A549 (cell line): ENCODE data around the gene GCLC. TPM values are rescaled to one million over a fixed set of nuclear protein-coding genes. Genes with fewer than 3 reads are reported as not detected.

ENCODE experiments used
- ATAC-seq, 2 experiments: fragments of 200-7000 bp in 1 of 2; fragments of >200 bp in 1 of 2; cut with Nextera tagmentation in 1 of 2; cut with Tn5 transposase in 1 of 2; 3 replicates each; pipeline versions ENCODE4 v1.8.0 to v1.9.1; 2018 to 2020; ENCODE audit warnings: mild to moderate bottlenecking in 1 of 2, moderate library complexity in 1 of 2
- CTCF ChIA-PET: fragments of 300-600 bp; sonication (Branson Sonifier 250); formaldehyde crosslinking; extraction: SDS; loops from one replicate; lab custom pipeline; 2021; ENCODE audit warnings: antibody characterized with exemption, inconsistent platforms; lab: Yijun Ruan, JAX
- POLR2A ChIA-PET: fragments of 350-600 bp; formaldehyde crosslinking; extraction: SDS; loops from one replicate; lab custom pipeline; 2021; ENCODE audit warnings: antibody characterized with exemption, inconsistent platforms; lab: Yijun Ruan, JAX
- DNase-seq, 2 experiments: peaks; one replicate each; pipeline versions ENCODE4 v3.0.0 to v3.0.0-alpha.2; 2011 to 2016; ENCODE audit warnings: low read depth in 1 of 2, low spot score in 1 of 2
- FAIRE-seq: peaks from 2 replicates; lab custom pipeline; 2011; peaks lifted over from hg19 to GRCh38; lab: Jason Lieb, UNC
- H3K27ac ChIP-seq, 2 experiments: fragments of >200 bp; sonication (Bioruptor Twin); formaldehyde crosslinking; 3 replicates each; pipeline ENCODE4 v1.5.1; 2016 to 2017
- H3K4me1 ChIP-seq: fragments of >200 bp; sonication (Bioruptor Twin); formaldehyde crosslinking; 3 replicates; pipeline ENCODE4 v1.6.1; 2016
- H3K4me2 ChIP-seq: fragments of >200 bp; sonication (Bioruptor Twin); formaldehyde crosslinking; 3 replicates; pipeline ENCODE4 v1.6.1; 2016
- H3K4me3 ChIP-seq: fragments of >200 bp; sonication (Bioruptor Twin); formaldehyde crosslinking; 3 replicates; pipeline ENCODE4 v1.5.1; 2016
- H3K9me3 ChIP-seq: fragments of >200 bp; sonication (Bioruptor Twin); formaldehyde crosslinking; 3 replicates; pipeline ENCODE4 v1.6.1; 2016
- CBX2 ChIP-seq: fragments of 200-600 bp; sonication (generic); IDR thresholded peaks from 2 replicates; pipeline ENCODE4 v1.6.1; 2016; ENCODE audit warnings: low read depth, mild to moderate bottlenecking, borderline replicate concordance
- CBX8 ChIP-seq: fragments of 200-600 bp; sonication (generic); IDR thresholded peaks from 2 replicates; pipeline ENCODE4 v1.6.1; 2016
- CHD4 ChIP-seq: fragments of 200-600 bp; sonication (generic); IDR thresholded peaks from 2 replicates; pipeline ENCODE4 v1.6.1; 2016; ENCODE audit warnings: antibody characterized with exemption, mild to moderate bottlenecking, borderline replicate concordance
- ESRRA ChIP-seq: fragments of 150-350 bp; IDR thresholded peaks from 2 replicates; pipeline ENCODE4 v1.6.1; 2014; ENCODE audit warnings: mild to moderate bottlenecking, low read length, borderline replicate concordance
- FOSB ChIP-seq: fragments of 250-450 bp; sonication (Bioruptor Pico); IDR thresholded peaks from 2 replicates; pipeline ENCODE4 v1.5.0; 2020; ENCODE audit warnings: mild to moderate bottlenecking, moderate library complexity
- HDAC2 ChIP-seq: fragments of 200-600 bp; sonication (generic); IDR thresholded peaks from 2 replicates; pipeline ENCODE4 v1.6.1; 2016
- HEYL ChIP-seq: fragments of 250-450 bp; sonication (Bioruptor Pico); IDR thresholded peaks from 2 replicates; pipeline ENCODE4 v1.8.0; 2021; ENCODE audit warnings: mild to moderate bottlenecking, moderate library complexity
- HOXA7 ChIP-seq: fragments of 250-450 bp; sonication (Bioruptor Pico); IDR thresholded peaks from 2 replicates; pipeline ENCODE4 v1.5.0; 2020; ENCODE audit warnings: mild to moderate bottlenecking, moderate library complexity
- KDM5A ChIP-seq: fragments of 200-600 bp; sonication (generic); IDR thresholded peaks from 2 replicates; pipeline ENCODE4 v1.6.1; 2016; ENCODE audit warnings: antibody characterized with exemption, mild to moderate bottlenecking
- MAFK ChIP-seq: fragments of 450-650 bp; IDR thresholded peaks from 2 replicates; pipeline ENCODE4 v1.6.1; 2014; ENCODE audit not compliant: partially characterized antibody
- MYC ChIP-seq: IDR thresholded peaks from 2 replicates; pipeline ENCODE4 v1.6.1; 2012; ENCODE audit warnings: mild to moderate bottlenecking, inconsistent platforms, low read length, improper control_type of control experiment, borderline replicate concordance
- POLR2A ChIP-seq: IDR thresholded peaks from 2 replicates; pipeline ENCODE4 v1.6.1; 2012; ENCODE audit warnings: mild to moderate bottlenecking, low read length
- RARB ChIP-seq: fragments of 250-450 bp; sonication (Bioruptor Pico); IDR thresholded peaks from 2 replicates; pipeline ENCODE4 v1.8.0; 2021; ENCODE audit warnings: mild to moderate bottlenecking, moderate library complexity
- RNF2 ChIP-seq: fragments of 200-600 bp; sonication (generic); IDR thresholded peaks from 2 replicates; pipeline ENCODE4 v1.6.1; 2016; ENCODE audit warnings: low read depth, mild to moderate bottlenecking, antibody characterized with exemption, moderate library complexity, borderline replicate concordance
- SMC3 ChIP-seq: fragments of >200 bp; sonication (Bioruptor Twin); formaldehyde crosslinking; IDR thresholded peaks from 3 replicates; pipeline ENCODE4 v1.6.1; 2018; ENCODE audit warnings: inconsistent platforms
- TFCP2L1 ChIP-seq: fragments of 250-450 bp; sonication (Bioruptor Pico); IDR thresholded peaks from 2 replicates; pipeline ENCODE4 v1.5.0; 2021; ENCODE audit warnings: mild to moderate bottlenecking
- ZFP36 ChIP-seq: fragments of 450-650 bp; IDR thresholded peaks from 2 replicates; pipeline ENCODE4 v1.6.1; 2014; ENCODE audit warnings: borderline replicate concordance; ENCODE audit not compliant: partially characterized antibody
- WGBS: methylation state at CpG from one replicate; pipeline ENCODE4 v1.1.6; 2017; ENCODE audit errors: missing lambda C conversion rate; 5-methylcytosine and 5-hydroxymethylcytosine counted together
- polyA plus RNA-seq, 4 experiments: library from polyadenylated mRNA; depleted of rRNA in 3 of 4; stranded (reverse); fragments of >200 nt; fragmentation: RNase III in 1 of 4; extraction: RNeasy Plus Mini Kit Qiagen cat#74134 plus additional on column Dnase treatment in 1 of 4; gene quantifications; 2 replicates in 3 of 4; 3 replicates in 1 of 4; pipeline ENCODE4 v1.2.3, GENCODE V29; 2011 to 2017
- TF ChIP-seq, protein P1 (sequence below): fragments of 450-650 bp; IDR thresholded peaks from 2 replicates; pipeline ENCODE4 v1.6.1; 2014; ENCODE audit warnings: antibody characterized with exemption
- TF ChIP-seq, protein P2 (sequence below): fragments of 250-450 bp; sonication (Bioruptor Pico); IDR thresholded peaks from 2 replicates; pipeline ENCODE4 v1.5.0; 2020; ENCODE audit warnings: low read depth, mild to moderate bottlenecking, moderate library complexity
- TF ChIP-seq, protein P3 (sequence below): fragments of 250-450 bp; sonication (Bioruptor Pico); IDR thresholded peaks from 2 replicates; pipeline ENCODE4 v1.5.0; 2021; ENCODE audit warnings: mild to moderate bottlenecking, moderate library complexity, borderline replicate concordance
- TF ChIP-seq, protein P4 (sequence below): IDR thresholded peaks from 2 replicates; pipeline ENCODE4 v1.6.1; 2012
- TF ChIP-seq, protein P5 (sequence below): IDR thresholded peaks from 2 replicates; pipeline ENCODE4 v1.6.1; 2012; ENCODE audit warnings: low read depth, borderline replicate concordance
- TF ChIP-seq, protein P6 (sequence below): IDR thresholded peaks from 2 replicates; pipeline ENCODE4 v1.6.1; 2012
- TF ChIP-seq, protein P7 (sequence below): fragments of >200 bp; sonication (Bioruptor Twin); formaldehyde crosslinking; IDR thresholded peaks from 3 replicates; pipeline ENCODE4 v1.6.1; 2016
- TF ChIP-seq, protein P8 (sequence below): fragments of >200 bp; sonication (Bioruptor Twin); formaldehyde crosslinking; IDR thresholded peaks from 2 replicates; pipeline ENCODE4 v1.6.1; 2016
- TF ChIP-seq, protein P9 (sequence below): fragments of 200-600 bp; sonication (generic); IDR thresholded peaks from 2 replicates; pipeline ENCODE4 v1.6.1; 2016; ENCODE audit warnings: antibody characterized with exemption, mild to moderate bottlenecking, moderate library complexity

GCLC gene
- polyA plus RNA-seq, 2 of the 4 experiments (the other 2 are of a cell fraction): 116 to 180 TPM

DNA sequence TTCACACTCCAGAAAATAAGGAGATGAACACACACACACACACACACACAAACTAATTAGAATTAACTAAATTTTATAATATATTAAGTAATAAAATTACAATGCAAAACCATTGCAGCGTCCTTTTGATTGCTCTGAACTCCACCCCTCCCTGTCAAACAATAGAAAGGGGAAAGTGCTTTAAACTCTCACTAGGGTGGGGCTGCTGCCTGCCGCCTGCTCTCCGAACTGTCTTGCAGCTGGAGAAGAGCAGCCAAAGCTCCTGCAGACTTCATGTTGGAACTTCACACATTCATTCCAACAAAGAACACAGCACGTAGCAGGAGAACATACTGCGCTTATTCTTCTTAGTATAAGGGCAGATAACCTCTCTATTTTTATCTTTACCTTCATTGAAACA lies 83.2 kb downstream of the GCLC start:
- no peak for FAIRE-seq
- no peak overlapping the region for H3K4me2 ChIP-seq
- CTCF ChIA-PET: no interaction called here

DNA sequence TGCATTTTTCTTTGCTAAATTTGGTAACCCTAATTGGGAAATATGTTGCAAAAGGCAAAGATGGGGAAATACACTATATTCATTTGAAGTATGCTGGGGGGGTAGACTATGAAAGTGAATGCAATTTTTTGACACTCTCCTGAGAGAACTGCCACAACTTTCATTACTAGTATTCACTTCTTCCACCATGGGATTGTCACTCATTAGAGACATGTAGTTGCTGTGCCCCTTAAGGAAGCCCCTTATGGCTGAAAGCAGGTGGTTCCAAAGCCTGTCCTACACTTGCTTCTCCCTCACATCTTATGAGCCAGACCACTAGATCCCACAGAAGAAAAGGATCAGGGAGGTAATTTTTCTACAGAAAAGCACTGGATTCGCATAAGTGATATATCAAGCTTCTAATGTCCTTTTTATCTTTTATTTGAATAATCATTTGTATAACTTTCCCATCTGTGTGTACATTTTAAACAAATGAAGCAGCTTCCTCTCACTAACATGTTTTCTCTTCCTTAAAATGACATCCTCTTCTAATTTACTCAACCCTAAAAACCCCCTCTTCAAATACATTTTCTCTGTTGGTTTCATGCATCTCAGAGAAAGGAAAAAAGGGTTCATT lies 83.8 kb downstream of the GCLC start:
- H3K27ac ChIP-seq: no peak overlapping the region
- no peaks in the 10 kb centered on the region for H3K9me3 ChIP-seq
- ATAC-seq (no peak), FAIRE-seq (no peak), DNase-seq (no peak)
- no peak overlapping the region for H3K4me3 ChIP-seq
- ChIA-PET CTCF (interaction anchor here (1.0 kb wide), 1 partner anchor 31 kb away, joined by 3 read pairs; no protein-coding TSS in a partner anchor), POLR2A (no interaction called here)
- 82% methylated on average over 1 of the region's 1 CpG for WGBS
- TF ChIP-seq, protein P1, sequence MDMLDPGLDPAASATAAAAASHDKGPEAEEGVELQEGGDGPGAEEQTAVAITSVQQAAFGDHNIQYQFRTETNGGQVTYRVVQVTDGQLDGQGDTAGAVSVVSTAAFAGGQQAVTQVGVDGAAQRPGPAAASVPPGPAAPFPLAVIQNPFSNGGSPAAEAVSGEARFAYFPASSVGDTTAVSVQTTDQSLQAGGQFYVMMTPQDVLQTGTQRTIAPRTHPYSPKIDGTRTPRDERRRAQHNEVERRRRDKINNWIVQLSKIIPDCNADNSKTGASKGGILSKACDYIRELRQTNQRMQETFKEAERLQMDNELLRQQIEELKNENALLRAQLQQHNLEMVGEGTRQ: no peak
- TF ChIP-seq, protein P2, sequence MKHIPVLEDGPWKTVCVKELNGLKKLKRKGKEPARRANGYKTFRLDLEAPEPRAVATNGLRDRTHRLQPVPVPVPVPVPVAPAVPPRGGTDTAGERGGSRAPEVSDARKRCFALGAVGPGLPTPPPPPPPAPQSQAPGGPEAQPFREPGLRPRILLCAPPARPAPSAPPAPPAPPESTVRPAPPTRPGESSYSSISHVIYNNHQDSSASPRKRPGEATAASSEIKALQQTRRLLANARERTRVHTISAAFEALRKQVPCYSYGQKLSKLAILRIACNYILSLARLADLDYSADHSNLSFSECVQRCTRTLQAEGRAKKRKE (CRISPR knock-in tag): no peak
- TF ChIP-seq RNF2 (no peak), HEYL (CRISPR knock-in tag) (no peak), RARB (CRISPR knock-in tag) (no peak), MAFK (no peak), HOXA7 (CRISPR knock-in tag) (no peak), CHD4 (no peak), MYC (no peak), CBX8 (no peak)
- TF ChIP-seq, protein P3, sequence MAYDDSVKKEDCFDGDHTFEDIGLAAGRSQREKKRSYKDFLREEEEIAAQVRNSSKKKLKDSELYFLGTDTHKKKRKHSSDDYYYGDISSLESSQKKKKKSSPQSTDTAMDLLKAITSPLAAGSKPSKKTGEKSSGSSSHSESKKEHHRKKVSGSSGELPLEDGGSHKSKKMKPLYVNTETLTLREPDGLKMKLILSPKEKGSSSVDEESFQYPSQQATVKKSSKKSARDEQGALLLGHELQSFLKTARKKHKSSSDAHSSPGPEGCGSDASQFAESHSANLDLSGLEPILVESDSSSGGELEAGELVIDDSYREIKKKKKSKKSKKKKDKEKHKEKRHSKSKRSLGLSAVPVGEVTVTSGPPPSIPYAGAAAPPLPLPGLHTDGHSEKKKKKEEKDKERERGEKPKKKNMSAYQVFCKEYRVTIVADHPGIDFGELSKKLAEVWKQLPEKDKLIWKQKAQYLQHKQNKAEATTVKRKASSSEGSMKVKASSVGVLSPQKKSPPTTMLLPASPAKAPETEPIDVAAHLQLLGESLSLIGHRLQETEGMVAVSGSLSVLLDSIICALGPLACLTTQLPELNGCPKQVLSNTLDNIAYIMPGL (CRISPR knock-in tag): no peak
- TF ChIP-seq, protein P4, sequence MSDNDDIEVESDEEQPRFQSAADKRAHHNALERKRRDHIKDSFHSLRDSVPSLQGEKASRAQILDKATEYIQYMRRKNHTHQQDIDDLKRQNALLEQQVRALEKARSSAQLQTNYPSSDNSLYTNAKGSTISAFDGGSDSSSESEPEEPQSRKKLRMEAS: no peak
- TF ChIP-seq, protein P5, sequence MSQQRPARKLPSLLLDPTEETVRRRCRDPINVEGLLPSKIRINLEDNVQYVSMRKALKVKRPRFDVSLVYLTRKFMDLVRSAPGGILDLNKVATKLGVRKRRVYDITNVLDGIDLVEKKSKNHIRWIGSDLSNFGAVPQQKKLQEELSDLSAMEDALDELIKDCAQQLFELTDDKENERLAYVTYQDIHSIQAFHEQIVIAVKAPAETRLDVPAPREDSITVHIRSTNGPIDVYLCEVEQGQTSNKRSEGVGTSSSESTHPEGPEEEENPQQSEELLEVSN: no peak
- TF ChIP-seq, protein P6, sequence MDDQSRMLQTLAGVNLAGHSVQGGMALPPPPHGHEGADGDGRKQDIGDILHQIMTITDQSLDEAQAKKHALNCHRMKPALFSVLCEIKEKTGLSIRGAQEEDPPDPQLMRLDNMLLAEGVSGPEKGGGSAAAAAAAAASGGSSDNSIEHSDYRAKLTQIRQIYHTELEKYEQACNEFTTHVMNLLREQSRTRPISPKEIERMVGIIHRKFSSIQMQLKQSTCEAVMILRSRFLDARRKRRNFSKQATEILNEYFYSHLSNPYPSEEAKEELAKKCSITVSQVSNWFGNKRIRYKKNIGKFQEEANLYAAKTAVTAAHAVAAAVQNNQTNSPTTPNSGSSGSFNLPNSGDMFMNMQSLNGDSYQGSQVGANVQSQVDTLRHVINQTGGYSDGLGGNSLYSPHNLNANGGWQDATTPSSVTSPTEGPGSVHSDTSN: no peak
- TF ChIP-seq, protein P7, sequence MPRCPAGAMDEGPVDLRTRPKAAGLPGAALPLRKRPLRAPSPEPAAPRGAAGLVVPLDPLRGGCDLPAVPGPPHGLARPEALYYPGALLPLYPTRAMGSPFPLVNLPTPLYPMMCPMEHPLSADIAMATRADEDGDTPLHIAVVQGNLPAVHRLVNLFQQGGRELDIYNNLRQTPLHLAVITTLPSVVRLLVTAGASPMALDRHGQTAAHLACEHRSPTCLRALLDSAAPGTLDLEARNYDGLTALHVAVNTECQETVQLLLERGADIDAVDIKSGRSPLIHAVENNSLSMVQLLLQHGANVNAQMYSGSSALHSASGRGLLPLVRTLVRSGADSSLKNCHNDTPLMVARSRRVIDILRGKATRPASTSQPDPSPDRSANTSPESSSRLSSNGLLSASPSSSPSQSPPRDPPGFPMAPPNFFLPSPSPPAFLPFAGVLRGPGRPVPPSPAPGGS: no peak
- TF ChIP-seq, protein P8, sequence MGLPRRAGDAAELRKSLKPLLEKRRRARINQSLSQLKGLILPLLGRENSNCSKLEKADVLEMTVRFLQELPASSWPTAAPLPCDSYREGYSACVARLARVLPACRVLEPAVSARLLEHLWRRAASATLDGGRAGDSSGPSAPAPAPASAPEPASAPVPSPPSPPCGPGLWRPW: no peak
- H3K4me1 ChIP-seq: peaks cover 10% of the 10 kb centered on the region; the same call in 1 of the 3 replicates
- no peak overlapping the region for H3K4me2 ChIP-seq

More for the DNA sequence above, 83.2 kb downstream of the GCLC start:
- Histone ChIP-seq H3K4me3 (no peak overlapping the region), H3K27ac (no peak overlapping the region), H3K4me1 (peaks cover 15% of the 10 kb centered on the region; the same call in 1 of the 3 replicates), H3K9me3 (no peaks in the 10 kb centered on the region)
- TF ChIP-seq ESRRA (no peak), SMC3 (no peak), KDM5A (no peak), ZFP36 (no peak), POLR2A (no peak), FOSB (CRISPR knock-in tag) (no peak), HEYL (CRISPR knock-in tag) (no peak), RNF2 (no peak), HDAC2 (no peak), TFCP2L1 (CRISPR knock-in tag) (no peak), CBX2 (no peak)
- TF ChIP-seq, protein P1: no peak
- TF ChIP-seq, protein P9, sequence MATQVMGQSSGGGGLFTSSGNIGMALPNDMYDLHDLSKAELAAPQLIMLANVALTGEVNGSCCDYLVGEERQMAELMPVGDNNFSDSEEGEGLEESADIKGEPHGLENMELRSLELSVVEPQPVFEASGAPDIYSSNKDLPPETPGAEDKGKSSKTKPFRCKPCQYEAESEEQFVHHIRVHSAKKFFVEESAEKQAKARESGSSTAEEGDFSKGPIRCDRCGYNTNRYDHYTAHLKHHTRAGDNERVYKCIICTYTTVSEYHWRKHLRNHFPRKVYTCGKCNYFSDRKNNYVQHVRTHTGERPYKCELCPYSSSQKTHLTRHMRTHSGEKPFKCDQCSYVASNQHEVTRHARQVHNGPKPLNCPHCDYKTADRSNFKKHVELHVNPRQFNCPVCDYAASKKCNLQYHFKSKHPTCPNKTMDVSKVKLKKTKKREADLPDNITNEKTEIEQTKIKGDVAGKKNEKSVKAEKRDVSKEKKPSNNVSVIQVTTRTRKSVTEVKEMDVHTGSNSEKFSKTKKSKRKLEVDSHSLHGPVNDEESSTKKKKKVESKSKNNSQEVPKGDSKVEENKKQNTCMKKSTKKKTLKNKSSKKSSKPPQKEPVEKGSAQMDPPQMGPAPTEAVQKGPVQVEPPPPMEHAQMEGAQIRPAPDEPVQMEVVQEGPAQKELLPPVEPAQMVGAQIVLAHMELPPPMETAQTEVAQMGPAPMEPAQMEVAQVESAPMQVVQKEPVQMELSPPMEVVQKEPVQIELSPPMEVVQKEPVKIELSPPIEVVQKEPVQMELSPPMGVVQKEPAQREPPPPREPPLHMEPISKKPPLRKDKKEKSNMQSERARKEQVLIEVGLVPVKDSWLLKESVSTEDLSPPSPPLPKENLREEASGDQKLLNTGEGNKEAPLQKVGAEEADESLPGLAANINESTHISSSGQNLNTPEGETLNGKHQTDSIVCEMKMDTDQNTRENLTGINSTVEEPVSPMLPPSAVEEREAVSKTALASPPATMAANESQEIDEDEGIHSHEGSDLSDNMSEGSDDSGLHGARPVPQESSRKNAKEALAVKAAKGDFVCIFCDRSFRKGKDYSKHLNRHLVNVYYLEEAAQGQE: no peak
- no peak for ATAC-seq
- POLR2A ChIA-PET: no interaction called here
- no peak for DNase-seq
- WGBS: 66% methylated on average over 5 of the region's 5 CpGs
